Left lung (tissue), 10 donors: Measurements from ENCODE around the gene USP46. TPM values are rescaled to one million over a fixed set of nuclear protein-coding genes. Genes with fewer than 3 reads are reported as not detected.

Source experiments
- ATAC-seq: fragments of 200-7000 bp; cut with Tn5 transposase; one replicate; pipeline ENCODE4 v1.9.1; 2020; ENCODE audit warnings: moderate library complexity
- DNase-seq, 4 donors: peaks; one replicate each; pipeline ENCODE4 v3.0.0-alpha.2; 2013 to 2020
- H3K27ac ChIP-seq, 2 donors: fragments of 200-600 bp; sonication (generic) in 1 of 2; one replicate each; pipeline versions ENCODE4 v1.5.0 to v1.8.0; 2020 to 2021
- H3K27me3 ChIP-seq, 2 donors: fragments of 200-600 bp; sonication (generic) in 1 of 2; one replicate each; pipeline versions ENCODE4 v1.5.0 to v1.8.0; 2020 to 2021
- H3K36me3 ChIP-seq, 2 donors: fragments of 200-600 bp; sonication (generic) in 1 of 2; one replicate each; pipeline versions ENCODE4 v1.5.0 to v1.8.0; 2020 to 2021
- H3K4me1 ChIP-seq, 2 donors: fragments of 200-600 bp; one replicate each; pipeline ENCODE4 v1.8.0; 2021
- H3K4me3 ChIP-seq, 2 donors: fragments of 200-600 bp; sonication (generic) in 1 of 2; one replicate each; pipeline versions ENCODE4 v1.5.0 to v1.8.0; 2020 to 2021; ENCODE audit warnings: mild to moderate bottlenecking in 1 of 2
- H3K9me3 ChIP-seq, 2 donors: fragments of 200-600 bp; sonication (generic) in 1 of 2; one replicate each; pipeline versions ENCODE4 v1.5.0 to v1.8.0; 2020 to 2021
- CTCF ChIP-seq, 2 donors: fragments of 200-600 bp; sonication (generic) in 1 of 2; IDR thresholded peaks; one replicate each; pipeline versions ENCODE4 v1.5.0 to v1.8.0; 2021; ENCODE audit warnings: antibody characterized with exemption in 2 of 2
- intact Hi-C, 2 donors: fragments of 100-400 bp; cut with DNase I; formaldehyde crosslinking; loops; one replicate each; pipeline versions ENCODE4 v1.11.2 to v1.14.2; 2022
- polyA plus RNA-seq, 6 donors: library from polyadenylated mRNA; unstranded; fragments of 120-200 nt; gene quantifications; one replicate each; pipeline ENCODE4 v1.2.1, GENCODE V29; 2013; ENCODE audit not compliant: insufficient read length in 6 of 6
- total RNA-seq, 2 donors: library from RNA; stranded (reverse); fragmentation: NEBNext Ultra II Directional; extraction: Animal tissue kit (Norgen Biotek cat#: 25700); gene quantifications; one replicate each; pipeline ENCODE4 v1.2.1, GENCODE V29; 2021
- donor health status: DM: no; HTN: yes; CAD: no.
- donor health status: DM: no; HTN: no; CAD: no.

USP46 gene
- total and polyA plus RNA-seq, 8 donors = 18.2 to 26.1 (median 24.9) TPM

DNA sequence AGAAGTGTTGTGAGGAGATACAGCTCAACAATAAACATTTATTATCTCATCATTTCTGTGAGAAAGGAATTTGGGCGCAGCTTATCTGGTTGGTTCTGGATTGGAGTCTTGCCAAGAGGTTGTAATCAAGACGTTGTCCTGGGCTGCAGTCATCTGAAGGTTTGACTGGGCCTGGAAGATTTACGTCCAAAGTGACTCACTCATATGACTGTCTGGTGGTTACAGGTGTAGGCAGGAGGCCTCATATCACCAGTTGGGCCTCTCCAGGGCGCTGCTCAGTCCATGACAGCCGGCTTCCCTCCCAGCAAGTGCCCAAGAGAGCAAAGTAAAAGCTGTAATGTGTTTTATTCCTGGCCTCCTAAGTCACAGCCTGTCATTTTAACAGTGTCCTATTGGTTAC, 106.3 kb downstream of the USP46 start:
- no peak for TF ChIP-seq CTCF (IDR thresholded peaks at IDR 0.05)
- H3K4me3 ChIP-seq = no peak overlapping the region
- H3K36me3 ChIP-seq = no peaks in the 10 kb centered on the region
- no peak overlapping the region for H3K27ac ChIP-seq
- no peaks in the 10 kb centered on the region for H3K9me3 ChIP-seq
- H3K4me1 ChIP-seq = no peaks in the 10 kb centered on the region
- no peak for DNase-seq
- intact Hi-C loops = no loop called here
- no peaks in the 10 kb centered on the region for H3K27me3 ChIP-seq
- no peak for ATAC-seq

GRCh38 chr4:52551487-52551886, 107.6 kb downstream of the USP46 start:
- DNase-seq = peak in 1 of 4 donors; percentile 1
- Histone ChIP-seq H3K27me3 (no peaks in the 10 kb centered on the region), H3K9me3 (no peaks in the 10 kb centered on the region), H3K4me1 (no peaks in the 10 kb centered on the region), H3K36me3 (no peaks in the 10 kb centered on the region), H3K4me3 (no peak overlapping the region), H3K27ac (no peak overlapping the region)
- no peak for TF ChIP-seq CTCF (IDR thresholded peaks at IDR 0.05)
- intact Hi-C loops = no loop called here
- ATAC-seq = no peak

DNA sequence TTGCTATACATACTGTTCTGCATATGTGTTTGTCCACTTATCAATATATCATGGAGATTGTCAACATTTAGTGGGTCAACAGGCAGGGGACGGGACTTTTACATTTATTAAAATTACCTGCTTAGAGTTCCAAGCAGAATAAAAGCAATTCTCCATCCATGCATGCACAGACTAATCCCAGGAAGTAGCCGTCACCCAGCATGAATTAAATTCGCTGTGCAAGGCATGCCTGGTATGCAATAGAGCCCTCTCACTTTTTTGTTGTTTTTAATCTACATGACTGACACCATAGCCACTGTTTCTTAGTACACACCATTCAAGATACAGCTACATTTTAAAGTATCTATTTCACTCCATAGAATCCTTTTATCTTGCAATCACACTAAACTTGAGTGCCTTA, 108.9 kb downstream of the USP46 start:
- Histone ChIP-seq H3K27ac (no peak overlapping the region), H3K4me1 (no peaks in the 10 kb centered on the region), H3K27me3 (no peaks in the 10 kb centered on the region), H3K9me3 (no peaks in the 10 kb centered on the region), H3K4me3 (no peak overlapping the region), H3K36me3 (no peaks in the 10 kb centered on the region)
- no peak for ATAC-seq
- TF ChIP-seq CTCF (IDR thresholded peaks at IDR 0.05) = no peak
- intact Hi-C loops = no loop called here
- DNase-seq = no peak

GRCh38 chr4:52548818-52549570, 110.1 kb downstream of the USP46 start:
- DNase-seq (no peak), ATAC-seq (no peak)
- intact Hi-C loops = loop anchor here in 1 of 2 donors (5.0 kb wide), 1 partner anchor 433 kb away; no protein-coding TSS in a partner anchor
- Histone ChIP-seq H3K27ac (no peak overlapping the region), H3K9me3 (no peaks in the 10 kb centered on the region), H3K4me1 (no peaks in the 10 kb centered on the region), H3K27me3 (no peaks in the 10 kb centered on the region), H3K4me3 (no peak overlapping the region), H3K36me3 (no peaks in the 10 kb centered on the region)
- no peak for TF ChIP-seq CTCF (IDR thresholded peaks at IDR 0.05)

- ATAC-seq = no peak
- no peak for TF ChIP-seq CTCF (IDR thresholded peaks at IDR 0.05)
- no peaks in the 10 kb centered on the region for H3K36me3 ChIP-seq
- DNase-seq = no peak
- H3K4me3 ChIP-seq = no peak overlapping the region
- no peaks in the 10 kb centered on the region for H3K9me3 ChIP-seq
- no peaks in the 10 kb centered on the region for H3K27me3 ChIP-seq
- no peaks in the 10 kb centered on the region for H3K4me1 ChIP-seq
- no peak overlapping the region for H3K27ac ChIP-seq
- intact Hi-C loops = loop anchor here in 1 of 2 donors (5.0 kb wide), 1 partner anchor 436 kb away; no protein-coding TSS in a partner anchor
Observed at GRCh38 chr4:52546449-52546848, 112.7 kb downstream of the USP46 start.
